HG03064 (cell line): ENCODE results near the gene NAA40.

Experiments
- ATAC-seq: cut with Tn5 transposase; IDR thresholded peaks from one replicate; pipeline ENCODE4 v1.9.1; 2021; ENCODE audit warnings: low read depth; ENCODE audit not compliant: unreplicated experiment

Gene NAA40

DNA sequence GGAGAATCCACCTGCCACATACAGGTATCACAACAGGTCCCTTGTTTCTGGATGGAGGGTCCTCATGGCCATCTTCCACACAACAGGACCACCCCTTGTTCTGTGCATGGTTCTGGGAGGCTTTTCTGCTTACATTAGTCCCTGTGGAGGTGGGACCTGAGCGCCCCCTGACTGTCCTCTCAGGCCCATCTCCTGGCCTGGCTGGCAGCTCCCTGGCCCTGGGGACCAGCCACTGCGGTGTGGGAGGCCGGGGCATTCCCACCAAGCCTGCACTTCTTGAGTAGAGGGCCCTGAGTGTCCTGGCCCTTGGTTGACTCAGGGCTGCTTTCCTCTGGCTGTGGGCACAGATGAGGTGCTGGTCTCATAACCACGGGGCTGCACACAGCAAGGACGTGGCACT, 40.6 kb downstream of the NAA40 start:
- no peak for ATAC-seq

- ATAC-seq: no peak
These were observed 47.0 kb downstream of the NAA40 start for GRCh38 chr11:63985812-63986155.

- ATAC-seq: peak; percentile 75
These were observed 47.5 kb downstream of the NAA40 start, which contains the start of gene OTUB1 for GRCh38 chr11:63986156-63986931. Gene OTUB1 (plus strand): TSS chr11:63986438. CDS start chr11:63986457, 19 bp downstream.

GRCh38 chr11:63986932-63987513, 48.2 kb downstream of the NAA40 start:
- ATAC-seq: no peak

- ATAC-seq: no peak
These were observed 52.8 kb downstream of the NAA40 start for GRCh38 chr11:63991558-63991957.

GRCh38 chr11:63993100-63993499, 54.3 kb downstream of the NAA40 start:
- ATAC-seq: no peak

DNA sequence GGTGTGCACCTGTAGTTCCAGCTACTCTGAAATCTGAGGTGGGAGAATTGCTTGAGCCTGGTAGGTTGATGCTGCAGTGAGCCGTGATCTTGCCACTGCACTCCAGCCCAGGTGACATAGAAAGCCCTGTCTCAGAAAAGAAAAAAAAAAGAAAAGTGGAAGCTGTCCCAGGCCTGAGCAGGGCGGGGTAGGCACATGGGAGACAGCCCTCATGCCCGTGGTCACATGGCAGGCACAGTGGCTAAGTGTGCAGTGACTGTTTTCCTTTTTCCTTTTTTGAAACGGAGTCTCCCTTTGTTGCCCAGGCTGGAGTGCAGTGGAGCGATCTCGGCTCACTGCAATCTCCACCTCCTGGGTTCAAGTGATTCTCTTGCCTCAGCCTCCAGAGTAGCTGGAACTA, 55.2 kb downstream of the NAA40 start:
- no peak for ATAC-seq

DNA sequence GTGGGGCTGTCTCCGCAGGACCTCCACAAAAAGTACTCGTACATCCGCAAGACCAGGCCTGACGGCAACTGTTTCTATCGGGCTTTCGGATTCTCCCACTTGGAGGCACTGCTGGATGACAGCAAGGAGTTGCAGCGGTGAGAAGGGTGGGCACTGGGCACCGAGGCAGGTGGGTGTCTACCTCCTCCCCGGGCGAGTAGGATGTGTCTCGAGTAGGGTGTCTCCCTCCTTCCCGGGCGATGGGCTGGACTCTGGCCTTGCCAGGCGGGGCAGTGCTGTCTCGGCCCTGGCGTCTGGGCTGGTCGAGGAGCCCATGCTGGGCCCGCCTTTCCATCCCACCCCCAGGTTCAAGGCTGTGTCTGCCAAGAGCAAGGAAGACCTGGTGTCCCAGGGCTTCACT, 57.7 kb downstream of the NAA40 start:
- no peak for ATAC-seq

GRCh38 chr11:63997104-63997700, 58.4 kb downstream of the NAA40 start:
- no peak for ATAC-seq

GRCh38 chr11:63997801-63998337, 59.1 kb downstream of the NAA40 start:
- ATAC-seq: no peak

GRCh38 chr11:63998558-63999348, 60.0 kb downstream of the NAA40 start:
- ATAC-seq: no peak

GRCh38 chr11:63999349-64000025, 60.7 kb downstream of the NAA40 start:
- ATAC-seq: no peak

DNA sequence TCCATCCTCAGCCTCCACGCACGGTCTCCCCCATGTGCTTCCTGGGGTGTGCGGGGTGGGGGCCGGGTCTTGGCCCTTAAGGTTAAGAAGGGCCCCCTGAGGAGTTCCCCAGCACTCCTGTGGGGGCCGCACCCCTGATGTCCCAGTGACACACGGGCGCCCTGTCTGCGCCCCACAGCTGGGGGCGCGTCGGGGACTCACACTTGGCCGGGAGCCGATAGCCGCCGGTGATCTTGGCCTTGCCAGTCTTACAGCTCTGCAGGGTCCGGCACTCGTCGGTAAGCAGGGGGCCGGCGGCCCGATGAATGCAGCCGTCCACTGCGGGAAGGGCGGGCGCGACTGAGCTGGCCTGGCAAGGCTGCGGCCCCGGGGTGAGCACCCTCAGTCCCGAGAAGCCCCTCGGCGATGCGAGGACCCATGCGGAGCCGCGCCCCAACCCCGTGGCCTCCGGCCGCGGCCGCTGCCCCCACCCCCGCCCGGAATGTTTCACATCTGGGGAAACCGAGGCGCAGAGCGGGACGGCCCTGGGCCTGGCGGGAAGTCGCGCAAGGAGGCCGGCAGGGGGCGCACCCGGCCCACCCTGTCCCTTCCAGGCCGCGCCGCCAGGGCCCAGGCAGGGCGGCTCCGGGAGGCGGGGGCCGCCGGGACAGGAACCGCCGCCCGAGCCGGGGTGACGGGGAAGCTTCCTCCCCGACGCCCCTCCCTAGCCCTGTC, 61.4 kb downstream of the NAA40 start:
- no peak for ATAC-seq

- no peak for ATAC-seq
These were observed 62.1 kb downstream of the NAA40 start for GRCh38 chr11:64000740-64001483.

DNA sequence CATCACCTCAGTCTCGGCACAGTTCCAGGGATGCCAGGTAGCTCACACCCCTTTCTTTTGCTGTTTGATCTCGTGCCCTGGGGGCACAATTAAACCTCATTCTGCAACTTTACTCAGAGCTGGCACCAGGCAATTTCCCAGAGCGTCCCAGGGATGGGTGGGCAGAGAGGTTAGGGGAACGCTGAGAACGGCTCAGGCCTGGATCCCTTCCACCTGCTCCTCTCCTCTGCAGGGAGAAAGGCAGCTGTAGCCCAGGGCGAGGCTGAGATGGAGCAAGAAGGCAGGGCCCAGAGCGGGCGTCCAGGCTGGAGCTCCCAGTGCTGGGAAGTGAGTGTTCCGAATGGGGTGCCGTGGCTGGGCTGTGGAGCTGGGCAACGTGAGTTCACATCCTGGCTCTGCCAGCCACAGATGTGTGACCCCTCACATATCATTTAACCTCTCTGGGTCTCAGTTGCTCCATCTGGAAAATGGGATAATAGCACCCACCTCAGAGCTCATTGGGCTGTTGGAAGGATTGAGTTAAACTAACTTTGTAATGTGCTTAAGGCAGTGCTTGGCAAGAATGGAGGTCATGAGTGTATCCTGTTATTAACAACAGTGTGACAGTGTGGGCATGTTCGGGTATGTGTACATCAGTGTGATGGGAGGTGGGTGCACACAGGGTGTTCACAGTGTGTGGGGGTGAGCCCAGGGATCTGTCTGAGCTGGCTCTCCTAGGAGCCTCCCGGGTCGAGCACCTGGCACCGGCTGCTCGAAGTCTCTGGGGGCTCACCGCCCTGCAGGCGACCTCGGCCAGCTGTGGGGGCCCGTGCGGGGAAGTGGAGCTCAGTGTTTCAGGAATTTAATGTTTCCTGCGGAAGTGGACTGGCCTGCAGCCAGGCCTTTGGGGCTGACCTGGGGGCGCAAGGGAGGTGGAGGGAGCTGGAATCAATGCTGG, 63.0 kb downstream of the NAA40 start:
- ATAC-seq: no peak

- ATAC-seq: no peak
These were observed 65.2 kb downstream of the NAA40 start for GRCh38 chr11:64003807-64004589.

- ATAC-seq: no peak
These were observed 65.8 kb downstream of the NAA40 start for GRCh38 chr11:64004590-64004984.
